ENCODE data around the gene GRM8.
"Not testable (repeated sequence)": the region's sequence is repeated elsewhere in the genome, so short reads cannot be mapped to it uniquely, and the experiment has no call there.

The GRM8 gene

GRCh38 chr7:127021857-127022256 lies 230.9 kb downstream of the GRM8 start:
- DNase-seq, result no peak

- no peak for DNase-seq
Measured at GRCh38 chr7:127021019-127021738, 231.6 kb downstream of the GRM8 start.

GRCh38 chr7:127018889-127019288 lies 233.9 kb downstream of the GRM8 start:
- DNase-seq, result no peak

GRCh38 chr7:127017196-127017595 lies 235.5 kb downstream of the GRM8 start:
- DNase-seq, result no peak

- DNase-seq, result no peak
Measured at GRCh38 chr7:127000725-127001124, 252.0 kb downstream of the GRM8 start.

GRCh38 chr7:126996659-126997058 lies 256.1 kb downstream of the GRM8 start:
- no peak for DNase-seq

- peak; percentile 78 to 85 for DNase-seq
Measured at GRCh38 chr7:126993626-126994213, 259.0 kb downstream of the GRM8 start.

GRCh38 chr7:126988022-126988421 lies 264.7 kb downstream of the GRM8 start:
- no peak for DNase-seq

- DNase-seq, result peak; percentile 86 to 90
Measured at GRCh38 chr7:126979722-126980121, 273.0 kb downstream of the GRM8 start.

GRCh38 chr7:126978865-126979264 lies 273.9 kb downstream of the GRM8 start:
- DNase-seq, result no peak

GRCh38 chr7:126973066-126973465 lies 279.7 kb downstream of the GRM8 start:
- no peak for DNase-seq

- DNase-seq, result no peak
Measured at GRCh38 chr7:126972571-126972970, 280.2 kb downstream of the GRM8 start.

GRCh38 chr7:126959649-126960048 lies 293.1 kb downstream of the GRM8 start:
- DNase-seq, result no peak

GRCh38 chr7:126958367-126958766 lies 294.4 kb downstream of the GRM8 start:
- no peak for DNase-seq

GRCh38 chr7:126957443-126957842 lies 295.3 kb downstream of the GRM8 start:
- DNase-seq, result no peak

GRCh38 chr7:126953461-126953860 lies 299.3 kb downstream of the GRM8 start:
- DNase-seq, result no peak

- DNase-seq, result no peak
Measured at GRCh38 chr7:126948664-126949063, 304.1 kb downstream of the GRM8 start.

- no peak for DNase-seq
Measured at GRCh38 chr7:126940723-126941307, 311.9 kb downstream of the GRM8 start.

- no peak for DNase-seq
Measured at GRCh38 chr7:126937171-126937570, 315.6 kb downstream of the GRM8 start.

GRCh38 chr7:126931581-126931980 lies 321.2 kb downstream of the GRM8 start:
- DNase-seq, result no peak

- DNase-seq, result no peak
Measured at GRCh38 chr7:126930166-126930565, 322.6 kb downstream of the GRM8 start.

- DNase-seq, result no peak
Measured at GRCh38 chr7:126924477-126924876, 328.3 kb downstream of the GRM8 start.

GRCh38 chr7:126911627-126912026 lies 341.1 kb downstream of the GRM8 start:
- DNase-seq, result not testable (repeated sequence)

- not testable (repeated sequence) for DNase-seq
Measured at GRCh38 chr7:126908564-126908963, 344.2 kb downstream of the GRM8 start.

Data from AML-193 (cell line).